ENCODE results near the gene PXYLP1. TPM values are rescaled to one million over a fixed set of nuclear protein-coding genes. Genes with fewer than 3 reads are reported as not detected.

The PXYLP1 gene
- total RNA-seq, 2 donors from 2014 or later: 37.7 to 53.6 TPM

GRCh38 chr3:141246224-141246957 lies 14.8 kb downstream of the PXYLP1 start:
- no peaks in the 10 kb centered on the region for H3K4me1 ChIP-seq (ENCODE audit: control insufficient read depth, insufficient read depth, low read length)
- Mint-ChIP-seq H3K4me1 (peaks cover 3% of the 10 kb centered on the region), H3K9me3 (no peaks in the 10 kb centered on the region), H3K4me3 (no peak overlapping the region), H3K36me3 (ENCODE audit: low read depth) (peaks cover 22% of the 10 kb centered on the region), H3K27ac (no peak overlapping the region), H3K27me3 (ENCODE audit: insufficient read depth) (no peaks in the 10 kb centered on the region)
- H3K27me3 ChIP-seq (ENCODE audit: control insufficient read depth, insufficient read depth, low read length, poor library complexity, severe bottlenecking): no peaks in the 10 kb centered on the region
- no peaks in the 10 kb centered on the region for H3K9me3 ChIP-seq (ENCODE audit: control insufficient read depth, low read length)
- H3K4me3 ChIP-seq (ENCODE audit: low read length): no peak overlapping the region
- no peak overlapping the region for H3K9ac ChIP-seq (ENCODE audit: extremely low read depth, low read length, poor library complexity, severe bottlenecking)
- peaks cover 26% of the 10 kb centered on the region for H3K36me3 ChIP-seq (ENCODE audit: control insufficient read depth, insufficient read depth, low read length)
- 90 to 95% methylated on average over 3 to 5 of the region's 5 CpGs for WGBS, 2 experiments (ENCODE audit: insufficient coverage in 1 of 2, insufficient read length in 1 of 2)
- no peak overlapping the region for H3K27ac ChIP-seq (ENCODE audit: low read depth, low read length)
- DNase-seq: peak; percentile 32
- TF ChIP-seq CTCF (conservative IDR thresholded peaks at IDR 0.05): no peak

- 96% methylated on average over 1 of the region's 2 CpGs; no CpG with 5 or more reads in 1 of the 2 experiments for WGBS, 2 experiments (ENCODE audit: insufficient coverage in 1 of 2, insufficient read length in 1 of 2)
- Histone ChIP-seq H3K4me1 (ENCODE audit: control insufficient read depth, insufficient read depth, low read length) (no peaks in the 10 kb centered on the region), H3K27me3 (ENCODE audit: control insufficient read depth, insufficient read depth, low read length, poor library complexity, severe bottlenecking) (no peaks in the 10 kb centered on the region), H3K4me3 (ENCODE audit: low read length) (no peak overlapping the region), H3K36me3 (ENCODE audit: control insufficient read depth, insufficient read depth, low read length) (peaks cover 27% of the 10 kb centered on the region), H3K9me3 (ENCODE audit: control insufficient read depth, low read length) (no peaks in the 10 kb centered on the region), H3K9ac (ENCODE audit: extremely low read depth, low read length, poor library complexity, severe bottlenecking) (no peak overlapping the region), H3K27ac (ENCODE audit: low read depth, low read length) (no peak overlapping the region)
- no peaks in the 10 kb centered on the region for H3K9me3 Mint-ChIP-seq
- peak; percentile 21 for DNase-seq
- peaks cover 20% of the 10 kb centered on the region for H3K36me3 Mint-ChIP-seq (ENCODE audit: low read depth)
- H3K4me3 Mint-ChIP-seq: no peak overlapping the region
- H3K4me1 Mint-ChIP-seq: peaks cover 3% of the 10 kb centered on the region
- no peak overlapping the region for H3K27ac Mint-ChIP-seq
- no peak for TF ChIP-seq CTCF (conservative IDR thresholded peaks at IDR 0.05)
- H3K27me3 Mint-ChIP-seq (ENCODE audit: insufficient read depth): no peaks in the 10 kb centered on the region
Observed at GRCh38 chr3:141246958-141247301, 15.3 kb downstream of the PXYLP1 start.

- Histone ChIP-seq H3K9me3 (ENCODE audit: control insufficient read depth, low read length) (no peaks in the 10 kb centered on the region), H3K9ac (ENCODE audit: extremely low read depth, low read length, poor library complexity, severe bottlenecking) (no peak overlapping the region), H3K27me3 (ENCODE audit: control insufficient read depth, insufficient read depth, low read length, poor library complexity, severe bottlenecking) (no peaks in the 10 kb centered on the region), H3K27ac (ENCODE audit: low read depth, low read length) (no peak overlapping the region), H3K36me3 (ENCODE audit: control insufficient read depth, insufficient read depth, low read length) (peaks cover 20% of the 10 kb centered on the region), H3K4me3 (ENCODE audit: low read length) (no peak overlapping the region), H3K4me1 (ENCODE audit: control insufficient read depth, insufficient read depth, low read length) (no peaks in the 10 kb centered on the region)
- no peak for DNase-seq
- no peak for TF ChIP-seq CTCF (conservative IDR thresholded peaks at IDR 0.05)
- Mint-ChIP-seq H3K36me3 (ENCODE audit: low read depth) (peaks cover 11% of the 10 kb centered on the region), H3K27ac (no peak overlapping the region), H3K4me1 (peaks cover 3% of the 10 kb centered on the region), H3K9me3 (no peaks in the 10 kb centered on the region), H3K27me3 (ENCODE audit: insufficient read depth) (no peaks in the 10 kb centered on the region), H3K4me3 (no peak overlapping the region)
- 97% methylated on average over 5 of the region's 5 CpGs; no CpG with 5 or more reads in 1 of the 2 experiments for WGBS, 2 experiments (ENCODE audit: insufficient coverage in 1 of 2, insufficient read length in 1 of 2)
Observed at GRCh38 chr3:141248064-141248463, 16.4 kb downstream of the PXYLP1 start.

All from endodermal cell (in vitro differentiated cells).